Ascending aorta (tissue), 2 donors: ENCODE data around the gene CLDN7. TPM values are rescaled to one million over a fixed set of nuclear protein-coding genes. Genes with fewer than 3 reads are reported as not detected.

Experiments
- DNase-seq, 2 donors: peaks; one replicate each; pipeline ENCODE4 v3.0.0-alpha.2; 2019; ENCODE audit warnings: low spot score in 2 of 2
- H3K27ac ChIP-seq, 2 donors: fragments of 200-600 bp; sonication (generic); one replicate each; pipeline ENCODE4 v1.5.1; 2016 to 2017; ENCODE audit warnings: mild to moderate bottlenecking in 1 of 2
- H3K27me3 ChIP-seq: fragments of 200-600 bp; sonication (generic); one replicate; pipeline ENCODE4 v1.5.1; 2017
- H3K36me3 ChIP-seq, 2 donors: fragments of 200-600 bp; sonication (generic); one replicate each; pipeline ENCODE4 v1.5.1; 2016
- H3K4me1 ChIP-seq, 2 donors: fragments of 200-600 bp; sonication (generic); one replicate each; pipeline ENCODE4 v1.5.1; 2016 to 2017; ENCODE audit warnings: mild to moderate bottlenecking in 1 of 2
- H3K4me3 ChIP-seq, 2 donors: fragments of 200-600 bp; sonication (generic); one replicate each; pipeline ENCODE4 v1.5.1; 2016 to 2017; ENCODE audit warnings: mild to moderate bottlenecking in 1 of 2
- H3K9me3 ChIP-seq, 2 donors: fragments of 200-600 bp; sonication (generic); one replicate each; pipeline ENCODE4 v1.5.1; 2016
- CTCF ChIP-seq, 3 experiments: fragments of 200-600 bp in 2 of 3; fragments of 450-650 bp in 1 of 3; sonication (generic) in 2 of 3; IDR thresholded peaks; one replicate each; pipeline ENCODE4 v1.5.1; 2016 to 2019; ENCODE audit warnings: antibody characterized with exemption in 3 of 3, mild to moderate bottlenecking in 1 of 3, moderate library complexity in 1 of 3
- intact Hi-C: fragments of 100-400 bp; cut with DNase I; formaldehyde crosslinking; loops from one replicate; pipeline ENCODE4 v1.15.1; 2023
- total RNA-seq: library from RNA; depleted of rRNA; stranded (reverse); fragments of >200 nt; gene quantifications from one replicate; pipeline ENCODE4 v1.1.0, GENCODE V29; 2016

CLDN7 gene
- total RNA-seq, 1 donor from 2014 or later = not detected

- Histone ChIP-seq H3K4me3 (peak overlapping the region; percentile 69 to 71), H3K27me3 (no peaks in the 10 kb centered on the region), H3K9me3 (no peaks in the 10 kb centered on the region), H3K27ac (peak overlapping the region; percentile 30 to 94), H3K4me1 (peaks cover 12 to 20% of the 10 kb centered on the region in 2 donors), H3K36me3 (peaks cover 20 to 42% of the 10 kb centered on the region in 2 donors)
- intact Hi-C loops = loop anchor here (5.0 kb wide), 1 partner anchor 112 kb away; the partner anchor contains the start of gene KCTD11
- DNase-seq = no peak
- TF ChIP-seq CTCF (IDR thresholded peaks at IDR 0.05) = no peak
Measured at GRCh38 chr17:7240375-7240774, 21.9 kb downstream of the CLDN7 start.

GRCh38 chr17:7239091-7240027 lies 22.9 kb downstream of the CLDN7 start, which contains the start of gene PHF23:
TSS of gene PHF23 (minus strand) at chr17:7239457. CDS start at chr17:7239279, 178 bp downstream.
- peak in 1 of 3 experiments; percentile 37 for TF ChIP-seq CTCF (IDR thresholded peaks at IDR 0.05)
- Histone ChIP-seq H3K27me3 (no peaks in the 10 kb centered on the region), H3K9me3 (no peaks in the 10 kb centered on the region), H3K36me3 (peaks cover 10 to 34% of the 10 kb centered on the region in 2 donors), H3K27ac (peak within 1 kb of the TSS; percentile 88 to 96), H3K4me1 (peaks cover 12 to 25% of the 10 kb centered on the region in 2 donors), H3K4me3 (peak within 1 kb of the TSS; percentile 92 to 99)
- intact Hi-C loops = loop anchor here (1.0 to 5.0 kb wide), 4 partner anchors 20 to 603 kb away; partner anchors contain the start of genes ACADVL, DLG4, EIF5A and KCTD11
- DNase-seq = peak; percentile 99 to 100

- peak overlapping the region; percentile 92 to 99 for H3K4me3 ChIP-seq
- no peaks in the 10 kb centered on the region for H3K27me3 ChIP-seq
- DNase-seq = peak in 1 of 2 donors; percentile 75
- no peak for TF ChIP-seq CTCF (IDR thresholded peaks at IDR 0.05)
- H3K9me3 ChIP-seq = no peaks in the 10 kb centered on the region
- intact Hi-C loops = loop anchor here (1.0 to 5.0 kb wide), 3 partner anchors 19 to 604 kb away; partner anchors contain the start of genes ACADVL, DLG4 and EIF5A
- H3K4me1 ChIP-seq = peaks cover 12 to 25% of the 10 kb centered on the region in 2 donors
- peaks cover 10 to 28% of the 10 kb centered on the region in 2 donors for H3K36me3 ChIP-seq
- peak overlapping the region; percentile 88 to 96 for H3K27ac ChIP-seq
Measured at GRCh38 chr17:7238420-7239090, 23.7 kb downstream of the CLDN7 start.

- peak overlapping the region; percentile 92 to 99 for H3K4me3 ChIP-seq
- H3K4me1 ChIP-seq = peaks cover 16 to 28% of the 10 kb centered on the region in 2 donors
- peaks cover 10 to 28% of the 10 kb centered on the region in 2 donors for H3K36me3 ChIP-seq
- intact Hi-C loops = loop anchor here (5.0 kb wide), 1 partner anchor 604 kb away; no protein-coding TSS in a partner anchor
- no peaks in the 10 kb centered on the region for H3K9me3 ChIP-seq
- TF ChIP-seq CTCF (IDR thresholded peaks at IDR 0.05) = no peak
- H3K27me3 ChIP-seq = no peaks in the 10 kb centered on the region
- peak in 1 of 2 donors; percentile 87 for DNase-seq
- peak overlapping the region; percentile 88 to 96 for H3K27ac ChIP-seq
Measured at GRCh38 chr17:7237761-7238419, 24.4 kb downstream of the CLDN7 start.

- peak in 1 of 2 donors; percentile 66 for DNase-seq
- no peak for TF ChIP-seq CTCF (IDR thresholded peaks at IDR 0.05)
- H3K27me3 ChIP-seq = no peaks in the 10 kb centered on the region
- H3K4me1 ChIP-seq = peaks cover 16 to 34% of the 10 kb centered on the region in 2 donors
- intact Hi-C loops = loop anchor here (5.0 kb wide), 1 partner anchor 605 kb away; no protein-coding TSS in a partner anchor
- peak overlapping the region; percentile 92 to 99 for H3K4me3 ChIP-seq
- H3K9me3 ChIP-seq = no peaks in the 10 kb centered on the region
- peaks cover 10 to 28% of the 10 kb centered on the region in 2 donors for H3K36me3 ChIP-seq
- H3K27ac ChIP-seq = peak overlapping the region; percentile 88 to 96
Measured at GRCh38 chr17:7237266-7237760, 25.0 kb downstream of the CLDN7 start.
